PC-9 (cell line): Measurements from ENCODE around the gene TMCO2. TPM values are rescaled to one million over a fixed set of nuclear protein-coding genes. Genes with fewer than 3 reads are reported as not detected.

Experiments used
- BruUV-seq: library from RNA; stranded (reverse); fragments of 400-500 nt; replicated peaks from 2 replicates; lab custom pipeline; 2021; lab: Mats Ljungman, UMichigan
- CTCF ChIA-PET: fragments of 300-600 bp; sonication (Branson Sonifier 250); formaldehyde crosslinking; loops from one replicate; lab custom pipeline; 2022; ENCODE audit warnings: antibody characterized with exemption; lab: Charles Lee
- POLR2A ChIA-PET: fragments of 300-600 bp; sonication (Branson Sonifier 250); formaldehyde crosslinking; loops from one replicate; lab custom pipeline; 2022; ENCODE audit warnings: antibody characterized with exemption; ENCODE audit not compliant: unreplicated experiment; lab: Charles Lee
- DNase-seq, 2 experiments: peaks; one replicate each; pipeline versions ENCODE4 v3.0.0 to v3.0.0-alpha.2; 2015 to 2022; ENCODE audit warnings: mixed read lengths in 1 of 2
- H2AFZ ChIP-seq: fragments of 200-600 bp; sonication (generic); 2 replicates; pipeline ENCODE4 v1.8.1; 2017; ENCODE audit warnings: antibody characterized with exemption
- H3F3A ChIP-seq: fragments of 200-600 bp; sonication (generic); 2 replicates; pipeline ENCODE4 v1.8.1; 2017; ENCODE audit warnings: antibody characterized with exemption, mild to moderate bottlenecking, low read depth; ENCODE audit not compliant: insufficient read depth
- H3K27ac ChIP-seq: fragments of 200-600 bp; sonication (generic); 2 replicates; pipeline ENCODE4 v1.6.1; 2016; ENCODE audit warnings: mixed run types
- H3K27me3 ChIP-seq: fragments of 200-600 bp; sonication (generic); 2 replicates; pipeline ENCODE4 v1.6.1; 2016; ENCODE audit warnings: low read depth, mixed run types; ENCODE audit not compliant: insufficient read depth
- H3K36me3 ChIP-seq: fragments of 200-600 bp; sonication (generic); 2 replicates; pipeline ENCODE4 v1.6.1; 2016; ENCODE audit warnings: low read depth, mixed run types
- H3K4me1 ChIP-seq: fragments of 200-600 bp; sonication (generic); replicated peaks from 2 replicates; pipeline ENCODE4 v1.6.1; 2016; ENCODE audit warnings: mixed run types; ENCODE audit not compliant: insufficient read depth
- H3K4me2 ChIP-seq: fragments of 200-600 bp; sonication (generic); 2 replicates; pipeline ENCODE4 v1.6.1; 2017; ENCODE audit warnings: mixed run types
- H3K4me3 ChIP-seq: fragments of 200-600 bp; sonication (generic); 2 replicates; pipeline ENCODE4 v1.6.1; 2016; ENCODE audit warnings: mixed run types
- H3K79me2 ChIP-seq: fragments of 200-600 bp; sonication (generic); 2 replicates; pipeline ENCODE4 v1.6.1; 2017; ENCODE audit warnings: low read depth, mixed run types
- H3K9me2 ChIP-seq: fragments of 200-600 bp; sonication (generic); 2 replicates; pipeline ENCODE4 v1.8.1; 2017; ENCODE audit warnings: mild to moderate bottlenecking; ENCODE audit not compliant: insufficient read depth
- H3K9me3 ChIP-seq: fragments of 200-600 bp; sonication (generic); 2 replicates; pipeline ENCODE4 v1.8.1; 2016; ENCODE audit warnings: low read depth; ENCODE audit not compliant: insufficient read depth
- H4K20me1 ChIP-seq: fragments of 200-600 bp; sonication (generic); 2 replicates; pipeline ENCODE4 v1.8.1; 2017; ENCODE audit not compliant: insufficient read depth
- EZH2 ChIP-seq: fragments of 200-600 bp; sonication (generic); IDR thresholded peaks from 2 replicates; pipeline ENCODE4 v1.8.0; 2017; ENCODE audit warnings: antibody characterized with exemption, low read depth
- intact Hi-C: fragments of 100-400 bp; cut with micrococcal nuclease; formaldehyde crosslinking; loops from one replicate; pipeline ENCODE4 v1.10.0; 2022; ENCODE audit not compliant: unreplicated experiment
- total RNA-seq: library from RNA; stranded (reverse); gene quantifications from 2 replicates; pipeline ENCODE4 v1.2.3, GENCODE V29; 2021
- TF ChIP-seq, protein P1 (sequence below): fragments of 200-600 bp; sonication (generic); conservative IDR thresholded peaks from 2 replicates; pipeline ENCODE4 v1.6.1; 2017; ENCODE audit warnings: mixed run types, antibody characterized with exemption, mild to moderate bottlenecking, moderate library complexity

Gene TMCO2
- total RNA-seq, 1 experiment from 2014 or later: not detected

DNA sequence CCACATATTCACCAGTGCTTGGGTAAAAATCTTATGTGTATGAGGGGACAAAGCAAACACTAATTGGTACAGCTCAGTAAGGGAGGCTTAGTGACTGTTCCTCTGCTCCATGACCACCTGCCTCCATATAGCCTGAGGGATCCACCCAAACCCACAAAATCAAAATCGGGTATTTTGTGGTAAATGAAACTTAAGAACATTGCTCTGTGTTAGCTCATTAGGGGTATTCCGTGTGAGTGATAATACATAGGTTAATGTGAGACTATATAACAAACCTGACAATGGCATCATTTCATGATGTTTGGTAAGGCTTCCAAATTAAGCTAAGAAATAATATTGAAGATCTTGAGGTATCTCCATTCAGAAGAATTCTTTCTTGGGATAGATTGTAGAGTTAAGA lies 43.6 kb downstream of the TMCO2 start:
- Histone ChIP-seq H3K4me2 (no peak overlapping the region), H3K4me3 (no peak overlapping the region), H3K27me3 (no peaks in the 10 kb centered on the region), H3F3A (peaks cover 12% of the 10 kb centered on the region), H3K79me2 (no peaks in the 10 kb centered on the region), H3K9me3 (no peaks in the 10 kb centered on the region), H4K20me1 (no peaks in the 10 kb centered on the region), H2AFZ (no peak overlapping the region), H3K9me2 (no peaks in the 10 kb centered on the region), H3K36me3 (peaks cover 18% of the 10 kb centered on the region), H3K4me1 (no peaks in the 10 kb centered on the region), H3K27ac (no peak overlapping the region)
- no peak for DNase-seq
- no TSS peak for BruUV-seq
- TF ChIP-seq, protein P1, sequence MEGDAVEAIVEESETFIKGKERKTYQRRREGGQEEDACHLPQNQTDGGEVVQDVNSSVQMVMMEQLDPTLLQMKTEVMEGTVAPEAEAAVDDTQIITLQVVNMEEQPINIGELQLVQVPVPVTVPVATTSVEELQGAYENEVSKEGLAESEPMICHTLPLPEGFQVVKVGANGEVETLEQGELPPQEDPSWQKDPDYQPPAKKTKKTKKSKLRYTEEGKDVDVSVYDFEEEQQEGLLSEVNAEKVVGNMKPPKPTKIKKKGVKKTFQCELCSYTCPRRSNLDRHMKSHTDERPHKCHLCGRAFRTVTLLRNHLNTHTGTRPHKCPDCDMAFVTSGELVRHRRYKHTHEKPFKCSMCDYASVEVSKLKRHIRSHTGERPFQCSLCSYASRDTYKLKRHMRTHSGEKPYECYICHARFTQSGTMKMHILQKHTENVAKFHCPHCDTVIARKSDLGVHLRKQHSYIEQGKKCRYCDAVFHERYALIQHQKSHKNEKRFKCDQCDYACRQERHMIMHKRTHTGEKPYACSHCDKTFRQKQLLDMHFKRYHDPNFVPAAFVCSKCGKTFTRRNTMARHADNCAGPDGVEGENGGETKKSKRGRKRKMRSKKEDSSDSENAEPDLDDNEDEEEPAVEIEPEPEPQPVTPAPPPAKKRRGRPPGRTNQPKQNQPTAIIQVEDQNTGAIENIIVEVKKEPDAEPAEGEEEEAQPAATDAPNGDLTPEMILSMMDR: no peak
- TF ChIP-seq EZH2: no peak
- CTCF ChIA-PET: interaction anchor here (0.6 to 1.1 kb wide), 2 partner anchors 10 to 48 kb away, joined by 3 to 4 read pairs; no protein-coding TSS in a partner anchor
- intact Hi-C loops: no loop called here
- POLR2A ChIA-PET: interaction anchor here (0.5 kb wide), 1 partner anchor 85 kb away, joined by 4 read pairs; no protein-coding TSS in a partner anchor

GRCh38 chr1:40299366-40300248 lies 51.9 kb downstream of the TMCO2 start:
- intact Hi-C loops: no loop called here
- no peaks in the 10 kb centered on the region for H3K9me2 ChIP-seq
- no peak for TF ChIP-seq EZH2
- TF ChIP-seq, protein P1: no peak
- ChIA-PET POLR2A (interaction anchor here (0.5 kb wide), 1 partner anchor 221 kb away, joined by 7 read pairs; no protein-coding TSS in a partner anchor), CTCF (no interaction called here)
- H3K9me3 ChIP-seq: no peaks in the 10 kb centered on the region; the same call in 1 of the 2 replicates
- no peaks in the 10 kb centered on the region for H3K79me2 ChIP-seq
- no peaks in the 10 kb centered on the region for H3K27me3 ChIP-seq
- no peak overlapping the region for H2AFZ ChIP-seq
- H3F3A ChIP-seq: no peaks in the 10 kb centered on the region; the same call in none of the 2 replicates
- H3K4me3 ChIP-seq: no peak overlapping the region
- H3K4me1 ChIP-seq: peaks cover 5% of the 10 kb centered on the region
- no peaks in the 10 kb centered on the region for H4K20me1 ChIP-seq
- BruUV-seq: no TSS peak
- no peak for DNase-seq
- no peaks in the 10 kb centered on the region for H3K36me3 ChIP-seq
- H3K27ac ChIP-seq: no peak overlapping the region
- no peak overlapping the region for H3K4me2 ChIP-seq

- CTCF ChIA-PET: no interaction called here
- intact Hi-C loops: no loop called here
Measured at GRCh38 chr1:40300249-40300567, 52.5 kb downstream of the TMCO2 start.

More at GRCh38 chr1:40300249-40300567, 52.5 kb downstream of the TMCO2 start:
- H3K27me3 ChIP-seq: no peaks in the 10 kb centered on the region
- no peaks in the 10 kb centered on the region; the same call in 1 of the 2 replicates for H3K9me3 ChIP-seq
- no peaks in the 10 kb centered on the region for H3K9me2 ChIP-seq
- H4K20me1 ChIP-seq: no peaks in the 10 kb centered on the region
- DNase-seq: no peak
- no peaks in the 10 kb centered on the region for H3K36me3 ChIP-seq
- H3K79me2 ChIP-seq: no peaks in the 10 kb centered on the region
- no peak overlapping the region for H3K4me3 ChIP-seq
- H3K27ac ChIP-seq: no peak overlapping the region
- POLR2A ChIA-PET: no interaction called here
- peaks cover 10% of the 10 kb centered on the region for H3K4me1 ChIP-seq
- no peak overlapping the region for H2AFZ ChIP-seq
- TF ChIP-seq, protein P1: no peak
- no peak for TF ChIP-seq EZH2
- BruUV-seq: no TSS peak
- H3K4me2 ChIP-seq: no peak overlapping the region
- H3F3A ChIP-seq: peaks cover 2% of the 10 kb centered on the region
